Stimulated activated CD4-positive, alpha-beta T cell treated with anti-CD3 and anti-CD28 coated beads, Interleukin-1b, Interleukin-23, amount 100 ng/mL, for 1 hour (primary cell): ENCODE results near the gene SCEL.
"Not testable (repeated sequence)": the region's sequence is repeated elsewhere in the genome, so short reads cannot be mapped to it uniquely, and the experiment has no call there.

Source experiments
- DNase-seq, 2 donors: peaks; one replicate each; pipeline ENCODE4 v3.0.0-alpha.2; 2020; ENCODE audit warnings: low read depth in 2 of 2

SCEL gene

GRCh38 chr13:77662301-77662700 is 126.8 kb downstream of the SCEL start:
- not testable (repeated sequence) for DNase-seq

GRCh38 chr13:77662831-77663230 is 127.3 kb downstream of the SCEL start:
- DNase-seq = not testable (repeated sequence)

GRCh38 chr13:77674852-77675251 is 139.3 kb downstream of the SCEL start:
- DNase-seq = no peak

- DNase-seq = no peak
Observed at GRCh38 chr13:77678691-77679235, 143.3 kb downstream of the SCEL start.

GRCh38 chr13:77687799-77688198 is 152.3 kb downstream of the SCEL start:
- no peak for DNase-seq

- DNase-seq = no peak
Observed at GRCh38 chr13:77691871-77692270, 156.4 kb downstream of the SCEL start.

DNA sequence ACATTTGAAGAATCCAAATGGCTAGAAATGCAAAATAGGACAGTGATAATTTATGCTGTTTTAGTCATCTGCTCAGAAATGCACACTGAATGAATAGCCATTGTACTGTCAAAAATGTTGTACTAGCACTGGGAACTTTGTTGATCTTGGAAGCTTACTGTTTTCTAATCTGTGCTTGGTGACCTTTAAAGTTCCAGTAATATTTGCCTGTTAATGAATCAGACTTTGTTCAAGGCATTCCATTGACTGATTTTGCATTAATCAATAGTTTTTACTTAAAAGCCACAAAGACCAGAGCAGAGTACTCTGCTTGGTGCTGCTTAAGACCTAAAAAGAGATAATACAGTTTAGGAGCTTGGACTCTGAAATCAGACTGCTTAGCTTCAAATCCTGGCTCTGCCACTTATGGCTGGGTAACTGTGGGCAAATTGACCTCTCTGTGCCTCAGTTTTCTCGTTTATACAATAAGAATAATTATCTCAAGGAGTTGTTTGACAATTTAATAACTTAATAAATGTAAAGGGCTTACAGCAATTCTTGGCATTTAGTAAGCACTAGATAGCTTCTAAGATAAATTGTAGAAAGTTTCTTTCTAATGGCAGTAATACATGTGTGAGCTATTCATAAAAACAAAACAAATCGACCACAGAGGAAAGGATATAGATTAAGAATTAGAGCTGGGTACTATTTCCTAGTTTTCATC is 157.4 kb downstream of the SCEL start:
- no peak for DNase-seq

- no peak for DNase-seq
Observed at GRCh38 chr13:77693449-77693940, 158.0 kb downstream of the SCEL start.
